NK-92 (cell line): ENCODE measurements around the gene CBLN3.

Experiments used
- DNase-seq: peaks from one replicate; lab custom pipeline; 2025; ENCODE audit not compliant: unreplicated experiment; lab: John Stamatoyannopoulos, UW

The CBLN3 gene

GRCh38 chr14:24439830-24440605 lies 10.6 kb upstream of the CBLN3 start:
- no peak for DNase-seq

DNA sequence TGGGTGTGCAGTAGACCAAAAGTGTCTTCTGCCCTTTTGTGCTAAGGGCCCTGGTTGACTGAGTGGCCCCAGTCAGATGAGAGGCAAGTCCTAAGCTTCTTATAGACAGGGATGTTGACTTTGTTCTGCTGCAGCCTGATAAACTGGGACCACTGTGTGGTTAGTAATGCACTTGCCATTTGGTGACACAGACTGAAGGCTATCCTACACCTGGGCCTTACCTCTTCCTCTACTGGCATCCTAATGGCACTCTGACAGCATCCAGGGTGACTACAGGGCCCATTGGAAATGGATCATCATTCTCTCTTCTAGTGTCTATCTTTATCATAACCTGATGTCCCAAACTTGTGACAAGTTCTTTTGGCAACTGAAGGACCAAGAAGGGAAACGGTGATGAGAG lies 9.8 kb upstream of the CBLN3 start:
- DNase-seq = no peak

- no peak for DNase-seq
Observed at GRCh38 chr14:24438223-24439097, 9.0 kb upstream of the CBLN3 start.

DNA sequence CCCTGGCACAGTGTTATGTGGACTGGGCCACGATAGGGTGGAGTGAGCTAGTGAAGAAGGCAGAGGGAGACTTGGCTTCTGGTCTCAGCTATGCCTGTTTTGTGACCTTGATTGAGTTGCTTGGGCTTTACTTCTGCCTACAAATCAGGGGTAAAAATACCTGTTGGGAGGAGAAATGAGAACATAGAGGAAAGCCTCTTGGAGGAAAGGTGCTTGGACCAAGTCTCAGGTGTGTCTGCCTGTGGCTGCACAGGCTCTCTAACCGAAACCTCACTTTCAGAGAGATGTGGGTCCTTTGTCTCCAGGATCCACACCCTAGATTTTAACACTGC lies 8.2 kb upstream of the CBLN3 start:
- no peak for DNase-seq

GRCh38 chr14:24437020-24437735 lies 7.7 kb upstream of the CBLN3 start:
- DNase-seq = no peak

GRCh38 chr14:24436355-24437019 lies 7.0 kb upstream of the CBLN3 start:
- no peak for DNase-seq

- no peak for DNase-seq
Observed at GRCh38 chr14:24435998-24436354, 6.5 kb upstream of the CBLN3 start.

DNA sequence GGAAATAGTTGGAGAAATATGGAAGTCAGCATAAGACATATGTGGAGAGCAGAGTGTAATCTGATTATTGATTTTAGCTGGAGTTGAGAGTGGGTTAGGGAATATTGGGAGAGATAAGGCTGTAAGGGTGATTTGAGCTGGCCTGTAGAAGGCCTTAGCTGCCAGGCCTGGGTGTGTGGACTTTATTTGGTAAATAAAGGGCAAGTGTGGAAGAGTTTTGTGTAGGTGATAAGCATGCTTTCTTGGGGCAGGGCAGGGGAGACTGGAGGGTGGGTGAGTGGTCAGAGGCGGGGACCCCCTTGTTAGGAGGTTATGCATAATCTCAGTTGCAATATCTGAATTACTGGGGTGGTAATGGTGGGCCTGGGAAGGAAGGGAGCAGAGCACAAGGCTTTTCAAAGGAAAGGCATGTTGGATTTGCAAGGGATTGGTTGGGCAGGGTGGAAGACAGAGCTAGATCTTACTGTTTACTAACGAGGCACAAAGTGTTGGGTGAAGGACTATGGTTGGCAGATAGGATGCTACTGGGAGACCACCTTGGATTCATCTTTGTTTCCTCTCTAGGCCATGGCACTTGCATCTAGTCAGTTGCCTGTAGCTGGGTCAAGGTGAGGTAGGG lies 5.8 kb upstream of the CBLN3 start:
- no peak for DNase-seq

DNA sequence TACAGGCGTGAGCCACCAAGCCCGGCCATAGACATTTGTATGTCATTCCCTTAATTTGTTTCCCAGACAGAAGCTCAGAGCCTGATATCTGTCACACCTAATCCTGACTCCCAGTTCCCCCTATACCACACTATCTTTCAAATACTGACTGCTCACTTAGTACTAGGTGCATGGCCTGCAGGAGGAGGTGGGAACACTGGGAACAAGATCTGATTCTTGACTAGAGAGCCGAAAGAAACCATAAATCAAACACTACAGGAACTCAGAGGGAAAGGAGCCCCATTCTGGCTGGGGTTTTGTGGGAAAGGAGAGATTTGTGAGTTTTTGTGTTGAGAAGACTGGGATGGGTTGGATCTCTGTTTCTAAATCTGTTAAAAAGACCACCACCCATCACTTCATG lies 5.2 kb upstream of the CBLN3 start:
- DNase-seq = no peak

DNA sequence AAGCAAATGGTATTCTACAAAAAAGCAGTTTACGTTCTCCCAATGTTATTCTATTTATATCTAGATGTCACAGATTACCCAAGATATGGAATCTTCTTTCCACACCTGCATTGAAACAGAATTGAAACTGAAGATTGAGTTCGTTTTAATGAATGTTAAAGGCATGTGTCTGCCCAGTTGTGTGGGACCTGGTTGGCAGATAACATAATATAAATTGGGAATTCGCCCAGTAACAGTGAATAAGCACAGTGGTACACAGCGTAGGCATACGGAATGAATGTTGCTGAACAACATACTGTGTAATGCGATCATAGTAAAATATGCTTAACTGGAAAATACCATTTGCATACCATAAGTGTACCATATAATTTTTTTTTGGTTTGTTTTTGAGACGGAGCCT lies 4.6 kb upstream of the CBLN3 start:
- no peak for DNase-seq

DNA sequence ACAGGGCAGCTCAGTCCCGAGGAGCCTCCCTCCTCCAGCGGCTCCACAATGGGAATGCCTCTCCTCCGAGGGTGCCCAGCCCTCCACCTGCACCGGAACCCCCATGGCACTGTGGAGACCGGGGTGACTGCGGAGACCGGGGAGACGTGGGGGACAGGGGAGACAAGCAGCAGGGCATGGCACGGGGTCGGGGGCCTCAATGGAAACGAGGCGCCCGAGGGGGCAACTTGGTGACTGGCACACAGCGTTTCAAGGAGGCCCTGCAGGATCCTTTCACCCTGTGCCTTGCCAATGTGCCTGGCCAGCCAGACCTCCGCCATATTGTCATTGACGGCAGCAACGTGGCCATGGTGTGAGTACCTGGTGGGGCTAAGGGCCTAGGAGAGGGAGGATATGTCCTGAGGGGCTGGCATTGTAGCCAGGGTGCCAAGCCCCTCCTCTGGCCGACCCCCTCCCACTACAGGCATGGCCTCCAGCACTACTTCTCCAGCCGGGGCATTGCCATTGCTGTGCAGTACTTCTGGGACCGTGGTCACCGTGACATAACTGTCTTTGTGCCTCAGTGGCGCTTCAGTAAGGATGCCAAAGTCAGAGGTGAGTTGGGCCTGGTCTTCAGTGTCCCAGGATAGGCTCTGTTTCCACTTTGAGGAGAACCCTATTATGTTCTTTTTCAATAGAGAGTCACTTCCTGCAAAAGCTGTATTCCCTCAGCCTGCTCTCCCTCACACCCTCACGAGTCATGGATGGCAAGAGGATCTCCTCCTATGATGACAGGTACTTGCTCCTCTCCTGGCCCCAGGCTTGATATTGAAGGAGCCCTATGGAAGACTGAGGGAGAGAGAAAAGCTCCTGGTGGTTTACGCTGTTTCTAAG lies 3.0 kb upstream of the CBLN3 start:
- DNase-seq = no peak

- DNase-seq = no peak
Observed at GRCh38 chr14:24431569-24432258, 2.2 kb upstream of the CBLN3 start.

GRCh38 chr14:24430682-24431568 lies 1.5 kb upstream of the CBLN3 start:
- DNase-seq = no peak

DNA sequence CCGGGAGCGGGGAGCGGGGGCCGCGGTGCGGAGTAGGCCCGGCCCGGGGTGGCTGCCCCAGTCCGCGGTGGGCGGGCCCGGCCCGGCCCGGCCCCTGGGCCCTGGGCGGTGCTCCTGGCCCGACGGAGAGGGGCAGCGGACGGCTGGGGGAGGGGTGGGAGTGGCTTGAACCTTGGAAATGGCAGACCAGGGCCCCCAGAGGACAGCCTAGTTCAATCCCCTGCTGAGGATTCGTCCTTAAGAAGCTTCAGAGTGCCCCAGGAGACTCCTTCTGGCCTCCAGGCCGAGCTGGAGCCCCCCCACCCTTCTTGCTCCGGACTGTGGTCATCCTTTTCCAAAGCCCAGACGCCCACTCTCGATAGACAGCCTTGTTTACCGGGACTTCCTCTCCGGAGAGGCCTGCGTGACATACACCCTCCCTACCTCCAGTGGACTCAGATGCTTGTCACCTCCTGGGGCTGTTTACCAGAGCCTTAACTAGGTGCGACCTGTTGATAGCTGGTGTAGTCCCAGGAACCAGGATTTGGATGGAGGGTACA lies 744 bp upstream of the CBLN3 start:
- DNase-seq = no peak

DNA sequence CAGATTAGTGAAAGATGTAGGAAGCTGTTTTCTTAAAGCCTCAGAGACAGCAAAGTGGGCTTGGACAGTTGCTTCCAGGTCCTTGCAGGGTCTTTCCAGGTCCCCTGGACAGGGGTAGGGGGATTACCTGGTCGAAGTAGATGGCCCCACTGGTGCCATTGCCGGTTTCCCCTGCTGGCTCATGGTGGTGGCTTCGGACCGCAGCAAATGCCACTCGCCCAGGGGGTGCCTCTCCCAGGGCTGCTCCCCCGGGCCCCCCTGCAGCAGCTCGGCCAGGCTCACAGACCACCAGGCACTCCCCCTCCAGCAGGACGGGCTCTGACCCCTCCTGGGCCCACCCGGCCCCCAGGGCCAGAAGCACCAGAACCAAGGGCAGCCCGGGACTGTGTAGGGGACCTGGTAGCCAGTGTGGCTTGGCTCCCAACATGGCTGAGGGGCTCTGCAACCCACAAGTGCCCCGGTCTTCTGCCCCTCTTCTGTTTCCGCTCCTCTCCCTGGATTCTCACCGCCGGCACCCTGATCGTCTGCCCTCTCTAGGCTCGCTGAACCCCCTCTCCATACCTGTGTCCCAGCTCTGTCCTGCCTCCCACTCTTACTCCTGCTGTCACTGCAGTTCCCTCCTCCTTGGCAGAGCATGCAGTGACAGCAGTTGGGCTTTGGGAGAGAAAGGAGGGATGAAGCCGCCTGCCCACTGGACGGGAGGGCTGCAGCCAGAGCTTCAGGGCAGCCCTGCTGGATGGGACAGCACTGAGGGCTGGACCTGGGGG lies 657 bp downstream of the CBLN3 start:
- no peak for DNase-seq

DNA sequence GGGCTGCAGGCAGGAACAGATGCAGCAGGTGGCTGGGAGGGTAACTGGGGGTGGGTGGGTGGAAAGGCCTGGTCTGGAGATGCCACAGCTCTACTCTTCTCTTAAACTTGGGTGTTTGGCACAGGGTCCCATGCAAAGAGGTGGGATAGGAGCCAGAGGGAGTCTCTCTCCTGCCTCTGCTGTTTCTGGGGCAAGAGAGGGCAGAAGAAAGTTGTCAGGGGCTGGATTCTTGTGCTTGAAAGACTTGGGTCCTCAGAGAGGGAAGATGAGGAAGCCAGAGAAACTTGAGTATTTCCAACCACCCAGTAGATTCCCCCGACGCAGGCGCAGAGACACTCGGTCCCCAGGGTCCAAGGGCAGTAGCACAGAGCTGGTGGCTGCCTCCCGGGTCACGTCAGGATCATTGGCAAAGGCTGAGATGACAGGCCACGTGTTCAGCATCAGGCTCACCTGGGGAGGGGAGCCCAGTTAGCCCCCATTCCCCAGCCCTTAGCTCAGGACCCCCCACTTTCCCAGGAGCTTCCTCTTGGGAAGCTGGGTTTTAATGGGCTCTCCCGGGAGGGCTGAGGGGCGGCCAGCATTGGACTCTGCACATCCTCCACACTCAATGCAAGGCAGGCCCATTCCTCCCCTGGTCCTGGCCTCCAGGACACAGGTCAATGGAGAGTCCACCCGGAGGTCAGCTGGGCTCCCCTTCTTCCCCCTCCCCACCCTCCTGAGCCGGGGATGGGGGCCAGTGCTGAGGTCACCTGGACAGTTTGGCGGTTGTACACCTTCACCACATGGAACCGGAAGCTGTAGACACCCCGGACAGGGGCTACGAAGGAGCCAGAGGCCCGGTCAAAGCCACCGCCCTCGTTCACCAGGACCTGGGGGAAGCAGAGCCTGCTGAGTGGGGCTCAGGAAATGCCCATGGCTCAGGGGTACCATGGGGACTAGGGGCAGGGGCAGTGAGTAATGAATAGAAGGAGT lies 1.6 kb downstream of the CBLN3 start:
- no peak for DNase-seq
